GM23248 (cell line): ENCODE data around the gene LYZL6. TPM values are rescaled to one million over a fixed set of nuclear protein-coding genes. Genes with fewer than 3 reads are reported as not detected.

Source experiments
- DNase-seq: peaks from one replicate; pipeline ENCODE4 v3.0.0-alpha.2; 2015
- H2AFZ ChIP-seq: fragments of 200-600 bp; sonication (generic); 2 replicates; pipeline ENCODE4 v1.6.1; 2016; ENCODE audit warnings: antibody characterized with exemption
- H3F3A ChIP-seq: fragments of 200-600 bp; sonication (generic); 2 replicates; pipeline ENCODE4 v1.6.1; 2016; ENCODE audit warnings: mild to moderate bottlenecking, antibody characterized with exemption, mixed run types; ENCODE audit not compliant: insufficient read depth
- H3K27ac ChIP-seq: fragments of 200-600 bp; sonication (generic); 2 replicates; pipeline ENCODE4 v1.5.1; 2016; ENCODE audit warnings: mild to moderate bottlenecking
- H3K27me3 ChIP-seq: fragments of 200-600 bp; sonication (generic); replicated peaks from 2 replicates; pipeline ENCODE4 v1.6.1; 2016; ENCODE audit warnings: mild to moderate bottlenecking; ENCODE audit not compliant: insufficient read depth
- H3K36me3 ChIP-seq: fragments of 200-600 bp; sonication (generic); 2 replicates; pipeline ENCODE4 v1.6.1; 2016; ENCODE audit warnings: low read depth, mild to moderate bottlenecking
- H3K4me1 ChIP-seq: fragments of 200-600 bp; sonication (generic); 2 replicates; pipeline ENCODE4 v1.6.1; 2016; ENCODE audit warnings: mild to moderate bottlenecking; ENCODE audit not compliant: insufficient read depth
- H3K4me2 ChIP-seq: fragments of 200-600 bp; sonication (generic); one replicate; pipeline ENCODE4 v1.6.1; 2016; ENCODE audit warnings: mild to moderate bottlenecking; ENCODE audit not compliant: unreplicated experiment
- H3K4me3 ChIP-seq: fragments of 200-600 bp; sonication (generic); 2 replicates; pipeline ENCODE4 v1.5.1; 2016; ENCODE audit warnings: mild to moderate bottlenecking
- H3K79me2 ChIP-seq: fragments of 200-600 bp; sonication (generic); 2 replicates; pipeline ENCODE4 v1.6.1; 2016; ENCODE audit warnings: mild to moderate bottlenecking; ENCODE audit not compliant: insufficient read depth
- H3K9ac ChIP-seq: fragments of 200-600 bp; sonication (generic); 2 replicates; pipeline ENCODE4 v1.6.1; 2016; ENCODE audit warnings: mild to moderate bottlenecking
- H3K9me2 ChIP-seq: fragments of 200-600 bp; sonication (generic); 2 replicates; pipeline ENCODE4 v1.6.1; 2016; ENCODE audit warnings: mixed run types, mild to moderate bottlenecking, moderate library complexity; ENCODE audit not compliant: insufficient read depth
- H3K9me3 ChIP-seq: fragments of 200-600 bp; sonication (generic); one replicate; pipeline ENCODE4 v1.6.1; 2017; ENCODE audit warnings: low read depth
- H4K20me1 ChIP-seq: fragments of 200-600 bp; sonication (generic); 2 replicates; pipeline ENCODE4 v1.6.0; 2016; ENCODE audit not compliant: insufficient read depth
- EZH2 ChIP-seq: fragments of 200-600 bp; sonication (generic); IDR thresholded peaks from 2 replicates; pipeline ENCODE4 v1.6.1; 2018; ENCODE audit warnings: antibody characterized with exemption, mild to moderate bottlenecking; ENCODE audit not compliant: insufficient read depth, poor library complexity, severe bottlenecking
- EZH2phosphoT487 ChIP-seq: fragments of 200-600 bp; sonication (generic); IDR thresholded peaks from 2 replicates; pipeline ENCODE4 v1.6.1; 2018; ENCODE audit warnings: antibody characterized with exemption, moderate library complexity, mild to moderate bottlenecking, low read depth; ENCODE audit not compliant: insufficient read depth
- WGBS, 2 experiments: methylation state at CpG; one replicate each; pipeline ENCODE4 v1.1.6; 2015 to 2017; ENCODE audit warnings: low lambda C conversion rate in 2 of 2, low coverage in 1 of 2; ENCODE audit errors: missing lambda C conversion rate in 2 of 2; 5-methylcytosine and 5-hydroxymethylcytosine counted together
- in situ Hi-C: fragments of 300-500 bp; cut with MboI; formaldehyde crosslinking; loops from 2 replicates; pipeline ENCODE4 v1.15.0; 2020
- polyA plus RNA-seq: library from polyadenylated mRNA; unstranded; fragments of >200 nt; fragmentation: Nextera tagmentation; extraction: Ambion mirVana; gene quantifications from 2 replicates; pipeline ENCODE4 v1.2.1, GENCODE V29; 2016
- total RNA-seq: library from RNA; depleted of rRNA; stranded (reverse); fragments of >200 nt; shearing (Covaris generic); gene quantifications from 2 replicates; pipeline ENCODE4 v1.2.3, GENCODE V29; 2014

Gene LYZL6
- total and polyA plus RNA-seq, 2 experiments from 2014 or later, result not detected

- Histone ChIP-seq H3K4me2 (no peak overlapping the region), H3K9me3 (no peaks in the 10 kb centered on the region), H3K4me1 (peaks cover 9% of the 10 kb centered on the region), H3K36me3 (no peaks in the 10 kb centered on the region), H3K9ac (no peak overlapping the region), H3F3A (no peaks in the 10 kb centered on the region), H3K27ac (no peak overlapping the region), H3K79me2 (no peaks in the 10 kb centered on the region), H3K27me3 (no peaks in the 10 kb centered on the region; the same call in 1 of the 2 replicates), H3K4me3 (no peak overlapping the region), H2AFZ (no peak overlapping the region), H3K9me2 (no peaks in the 10 kb centered on the region), H4K20me1 (no peaks in the 10 kb centered on the region)
- DNase-seq, result no peak
- TF ChIP-seq EZH2, result no peak
- no peak for TF ChIP-seq EZH2phosphoT487
- 11 to 20% methylated on average over 3 of the region's 3 CpGs for WGBS, 2 experiments
- in situ Hi-C loops, result no loop called here
Measured at GRCh38 chr17:35906926-35907637, 36.4 kb downstream of the LYZL6 start.

GRCh38 chr17:35906191-35906925, 37.2 kb downstream of the LYZL6 start:
- Histone ChIP-seq H3K9me2 (no peaks in the 10 kb centered on the region), H3K79me2 (no peaks in the 10 kb centered on the region), H3K36me3 (no peaks in the 10 kb centered on the region), H3K4me1 (peaks cover 9% of the 10 kb centered on the region), H3K4me2 (no peak overlapping the region), H3K27ac (no peak overlapping the region), H3F3A (no peaks in the 10 kb centered on the region), H3K9me3 (no peaks in the 10 kb centered on the region), H3K4me3 (no peak overlapping the region), H3K27me3 (no peaks in the 10 kb centered on the region; the same call in 1 of the 2 replicates), H4K20me1 (no peaks in the 10 kb centered on the region), H2AFZ (no peak overlapping the region), H3K9ac (no peak overlapping the region)
- in situ Hi-C loops, result no loop called here
- TF ChIP-seq EZH2 (no peak), EZH2phosphoT487 (no peak)
- peak; percentile 51 for DNase-seq
- WGBS, 2 experiments, result 47 to 54% methylated on average over 5 of the region's 5 CpGs

- H3K27ac ChIP-seq, result no peak overlapping the region
- DNase-seq, result no peak
- TF ChIP-seq EZH2phosphoT487 (no peak), EZH2 (no peak)
- H3K27me3 ChIP-seq, result no peaks in the 10 kb centered on the region; the same call in 1 of the 2 replicates
- H3K36me3 ChIP-seq, result no peaks in the 10 kb centered on the region
- no peaks in the 10 kb centered on the region for H4K20me1 ChIP-seq
- no peak overlapping the region for H3K9ac ChIP-seq
- in situ Hi-C loops, result no loop called here
- no peaks in the 10 kb centered on the region for H3K9me3 ChIP-seq
- H3K4me3 ChIP-seq, result no peak overlapping the region
- H3F3A ChIP-seq, result no peaks in the 10 kb centered on the region
- H2AFZ ChIP-seq, result no peak overlapping the region
- WGBS, 2 experiments, result 54% methylated on average over 5 of the region's 5 CpGs
- peaks cover 9% of the 10 kb centered on the region for H3K4me1 ChIP-seq
- no peak overlapping the region for H3K4me2 ChIP-seq
- no peaks in the 10 kb centered on the region for H3K9me2 ChIP-seq
- no peaks in the 10 kb centered on the region for H3K79me2 ChIP-seq
Measured at GRCh38 chr17:35903451-35903850, 40.1 kb downstream of the LYZL6 start.

- in situ Hi-C loops, result no loop called here
- DNase-seq, result no peak
- Histone ChIP-seq H3K27me3 (no peaks in the 10 kb centered on the region; the same call in 1 of the 2 replicates), H3K9ac (no peak overlapping the region), H2AFZ (no peak overlapping the region), H3K4me3 (no peak overlapping the region), H4K20me1 (no peaks in the 10 kb centered on the region), H3K4me1 (no peaks in the 10 kb centered on the region), H3K79me2 (no peaks in the 10 kb centered on the region), H3K27ac (no peak overlapping the region), H3K9me3 (no peaks in the 10 kb centered on the region), H3F3A (no peaks in the 10 kb centered on the region), H3K36me3 (no peaks in the 10 kb centered on the region), H3K4me2 (no peak overlapping the region), H3K9me2 (no peaks in the 10 kb centered on the region)
- WGBS, 2 experiments, result 31 to 34% methylated on average over 9 of the region's 9 CpGs
- TF ChIP-seq EZH2 (no peak), EZH2phosphoT487 (no peak)
Measured at GRCh38 chr17:35901631-35902175, 41.8 kb downstream of the LYZL6 start.
